Measurements from ENCODE around the gene CDC42EP5.

The CDC42EP5 gene

GRCh38 chr19:54457773-54458647 is 15.1 kb downstream of the CDC42EP5 start:
- TF ChIP-seq CTCF (IDR thresholded peaks at IDR 0.05; ENCODE audit: extremely low read depth, missing control alignments) = no peak
- no peak for DNase-seq (ENCODE audit: low spot score)

- no peak for TF ChIP-seq CTCF (IDR thresholded peaks at IDR 0.05; ENCODE audit: extremely low read depth, missing control alignments)
- DNase-seq (ENCODE audit: low spot score) = no peak
These were observed 16.4 kb downstream of the CDC42EP5 start for GRCh38 chr19:54456423-54457373.

- DNase-seq (ENCODE audit: low spot score) = no peak
- no peak for TF ChIP-seq CTCF (IDR thresholded peaks at IDR 0.05; ENCODE audit: extremely low read depth, missing control alignments)
These were observed 17.2 kb downstream of the CDC42EP5 start for GRCh38 chr19:54455786-54456422.

- no peak for DNase-seq (ENCODE audit: low spot score)
- TF ChIP-seq CTCF (IDR thresholded peaks at IDR 0.05; ENCODE audit: extremely low read depth, missing control alignments) = no peak
These were observed 18.1 kb downstream of the CDC42EP5 start for GRCh38 chr19:54454781-54455675.

GRCh38 chr19:54453921-54454780 is 18.9 kb downstream of the CDC42EP5 start:
- DNase-seq (ENCODE audit: low spot score) = no peak
- TF ChIP-seq CTCF (IDR thresholded peaks at IDR 0.05; ENCODE audit: extremely low read depth, missing control alignments) = no peak

- DNase-seq (ENCODE audit: low spot score) = no peak
- no peak for TF ChIP-seq CTCF (IDR thresholded peaks at IDR 0.05; ENCODE audit: extremely low read depth, missing control alignments)
These were observed 20.5 kb downstream of the CDC42EP5 start for GRCh38 chr19:54452626-54453025.

All from GM20000 (cell line).